Measurements from ENCODE around the gene CLEC16A.

CLEC16A gene

DNA sequence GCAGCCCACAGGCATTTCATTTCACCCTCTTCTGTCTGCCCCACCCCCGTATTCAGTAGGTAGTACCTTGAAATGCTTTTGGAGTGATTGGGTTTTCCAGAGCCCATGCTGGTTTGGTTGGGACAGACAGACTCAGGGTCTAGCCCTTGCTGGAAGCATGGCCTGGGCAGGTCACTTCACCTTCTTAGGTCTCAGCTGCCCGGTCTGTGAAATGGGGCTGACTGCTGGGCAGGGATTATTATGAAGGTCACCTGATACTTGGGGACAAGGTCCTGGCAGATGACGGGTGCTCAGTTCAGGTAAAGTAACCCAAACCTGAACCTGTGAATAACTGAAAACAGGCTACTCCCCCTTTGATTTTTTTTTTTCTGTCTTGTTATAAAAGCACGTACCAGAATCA lies 116.0 kb downstream of the CLEC16A start:
- no peak for TF ChIP-seq CTCF (conservative IDR thresholded peaks at IDR 0.05; ENCODE audit: low read depth, low read length)
- DNase-seq (ENCODE audit: low read depth): no peak
- no peak overlapping the region for H3K4me3 ChIP-seq (ENCODE audit: low read depth, low read length)

GRCh38 chr16:11060842-11061241 lies 116.5 kb downstream of the CLEC16A start:
- no peak for TF ChIP-seq CTCF (conservative IDR thresholded peaks at IDR 0.05; ENCODE audit: low read depth, low read length)
- no peak for DNase-seq (ENCODE audit: low read depth)
- no peak overlapping the region for H3K4me3 ChIP-seq (ENCODE audit: low read depth, low read length)

- TF ChIP-seq CTCF (conservative IDR thresholded peaks at IDR 0.05; ENCODE audit: low read depth, low read length): no peak
- no peak for DNase-seq (ENCODE audit: low read depth)
- H3K4me3 ChIP-seq (ENCODE audit: low read depth, low read length): no peak overlapping the region
These were observed 117.4 kb downstream of the CLEC16A start for GRCh38 chr16:11061629-11062270.

- DNase-seq (ENCODE audit: low read depth): no peak
- TF ChIP-seq CTCF (conservative IDR thresholded peaks at IDR 0.05; ENCODE audit: low read depth, low read length): no peak
- no peak overlapping the region for H3K4me3 ChIP-seq (ENCODE audit: low read depth, low read length)
These were observed 119.3 kb downstream of the CLEC16A start for GRCh38 chr16:11063448-11064201.

GRCh38 chr16:11064202-11064540 lies 119.8 kb downstream of the CLEC16A start:
- no peak for DNase-seq (ENCODE audit: low read depth)
- no peak for TF ChIP-seq CTCF (conservative IDR thresholded peaks at IDR 0.05; ENCODE audit: low read depth, low read length)
- no peak overlapping the region for H3K4me3 ChIP-seq (ENCODE audit: low read depth, low read length)

DNA sequence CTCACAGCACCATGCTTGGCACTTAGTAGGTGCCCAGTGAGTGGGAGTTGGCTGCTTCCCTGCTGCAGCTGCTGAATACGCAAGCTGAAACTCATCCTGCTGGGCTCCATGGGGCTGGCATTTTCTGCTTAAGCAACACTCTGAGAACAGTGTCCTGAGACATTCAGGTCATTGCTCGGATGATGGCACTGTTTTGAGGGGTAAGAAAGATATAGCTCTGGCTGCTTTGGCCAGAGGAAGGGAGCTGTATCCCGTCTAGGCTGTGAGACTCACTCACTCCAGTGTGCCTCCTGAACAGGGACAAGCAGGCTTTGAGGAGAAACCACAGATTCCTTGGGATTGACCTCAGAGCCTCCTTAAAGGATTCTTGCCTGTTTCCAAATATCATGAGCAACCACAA lies 120.5 kb downstream of the CLEC16A start:
- TF ChIP-seq CTCF (conservative IDR thresholded peaks at IDR 0.05; ENCODE audit: low read depth, low read length): no peak
- no peak overlapping the region for H3K4me3 ChIP-seq (ENCODE audit: low read depth, low read length)
- no peak for DNase-seq (ENCODE audit: low read depth)
